Stimulated activated CD4-positive, alpha-beta T cell treated with anti-CD3 and anti-CD28 coated beads, Interleukin-4, amount 100 ng/mL, for 1 hour (primary cell): ENCODE measurements around the gene CST6.

Source experiments
- DNase-seq: peaks from one replicate; pipeline ENCODE4 v3.0.0-alpha.2; 2020

The CST6 gene

DNA sequence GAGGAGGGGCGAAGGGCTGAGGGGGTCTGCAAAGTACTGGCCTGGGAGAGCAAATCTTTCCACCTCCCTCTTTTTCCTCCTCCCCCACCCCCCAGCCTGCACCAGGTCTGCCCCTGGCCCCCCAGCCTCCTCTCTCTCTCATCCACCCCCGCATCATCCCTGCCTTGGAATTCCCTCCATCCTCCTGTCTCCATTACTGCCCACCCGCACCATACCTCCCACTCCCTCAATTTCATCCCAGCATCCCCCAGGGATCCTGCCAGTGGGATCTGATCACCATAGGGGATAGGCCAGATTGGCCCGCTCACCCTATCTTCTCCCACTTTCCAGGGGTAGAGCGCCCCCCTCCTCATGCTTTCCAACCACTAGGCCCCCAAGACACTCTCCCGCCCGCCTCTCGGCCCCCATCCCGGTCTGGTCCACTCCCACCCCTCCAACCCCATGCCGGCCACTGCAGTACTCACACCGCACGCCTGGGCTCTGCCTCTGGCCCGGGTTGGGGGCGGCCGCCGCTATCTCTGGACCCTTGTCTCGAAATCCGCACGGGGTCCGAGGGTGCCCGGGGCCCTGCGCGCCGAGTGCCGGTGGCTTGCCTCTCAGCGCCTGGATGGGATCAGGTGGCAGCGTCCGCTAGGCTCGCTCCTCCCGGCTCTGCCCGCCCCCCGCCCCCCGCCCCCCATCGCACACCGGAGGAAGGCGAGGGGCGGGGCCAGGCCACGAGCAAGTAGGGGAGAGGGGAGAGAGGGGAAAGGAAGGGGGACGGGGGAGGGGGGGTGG is 36.9 kb downstream of the CST6 start, which contains the start of gene GAL3ST3:
Gene GAL3ST3 (minus strand): TSS at position 615 of the 777 bp plus-strand sequence. CDS start 3,746 bp downstream, outside the sequence.
- no peak for DNase-seq

- no peak for DNase-seq
Measured at GRCh38 chr11:66050581-66051231, 38.9 kb downstream of the CST6 start.

DNA sequence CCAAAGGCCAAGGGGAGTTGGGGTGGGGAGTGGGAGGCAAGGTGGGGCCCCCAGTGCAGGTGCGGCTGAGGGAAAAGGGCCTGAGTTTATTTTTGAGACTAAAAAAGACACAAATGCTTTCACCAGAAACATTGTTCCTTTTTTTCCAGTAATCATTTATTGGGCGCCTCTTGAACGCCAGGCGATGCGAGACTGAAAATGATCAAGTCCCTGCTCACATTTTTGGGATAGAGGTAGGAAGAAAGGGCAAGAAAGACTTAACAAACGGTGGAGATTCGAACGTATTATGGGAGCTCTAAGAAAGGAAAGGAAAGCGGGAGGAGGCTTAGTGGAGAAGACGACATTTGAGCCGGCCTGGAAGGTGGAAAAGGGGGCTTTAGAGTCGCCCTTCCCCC is 39.6 kb downstream of the CST6 start:
- no peak for DNase-seq

DNA sequence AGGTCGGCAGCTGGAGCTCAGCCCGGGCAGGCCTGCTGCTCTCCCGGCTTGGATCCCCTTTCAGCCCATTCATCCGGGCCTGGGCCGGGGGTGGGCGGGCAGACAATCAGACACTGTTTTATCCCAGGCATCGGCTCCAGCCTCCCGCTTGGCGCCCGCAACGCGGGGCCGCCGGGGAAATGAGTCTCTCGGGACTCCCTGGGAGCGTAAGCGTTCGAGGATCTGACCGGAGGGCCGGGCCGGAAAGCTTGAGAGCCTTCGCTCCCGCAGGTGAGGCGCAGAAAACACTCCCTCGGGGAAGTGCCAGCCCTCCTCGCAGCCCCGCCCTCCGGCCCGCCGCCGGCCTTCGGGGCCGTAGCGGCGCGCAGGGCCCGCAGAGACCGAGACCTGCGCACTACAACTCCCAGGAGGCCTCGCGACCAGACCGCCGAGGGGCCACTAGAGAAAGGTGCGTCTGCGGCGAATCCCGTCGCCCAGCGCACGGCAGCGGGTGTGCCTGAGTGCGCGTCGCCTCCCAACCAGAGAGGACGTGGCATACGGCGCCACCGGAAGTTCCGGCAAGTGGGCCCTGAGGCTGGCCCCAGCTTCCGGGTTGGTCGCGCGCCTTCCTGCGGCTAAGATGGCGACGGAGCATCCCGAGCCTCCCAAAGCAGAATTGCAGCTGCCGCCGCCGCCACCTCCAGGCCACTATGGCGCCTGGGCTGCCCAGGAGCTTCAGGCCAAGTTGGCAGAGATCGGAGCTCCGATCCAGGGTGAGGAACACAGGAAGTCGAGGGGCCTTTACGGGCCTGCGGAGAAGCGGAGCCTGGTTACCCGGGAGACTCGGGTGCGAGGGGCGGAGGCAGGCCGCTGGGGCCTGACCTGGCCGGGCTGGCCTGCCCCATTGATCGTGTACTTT is 40.2 kb downstream of the CST6 start, which contains the start of gene SF3B2:
Gene SF3B2 (plus strand): TSS at position 599 of the 898 bp plus-strand sequence. CDS start 21 bp downstream, at position 620.
- DNase-seq, result peak; percentile 95

- no peak for DNase-seq
Measured at GRCh38 chr11:66052664-66052982, 40.8 kb downstream of the CST6 start.

DNA sequence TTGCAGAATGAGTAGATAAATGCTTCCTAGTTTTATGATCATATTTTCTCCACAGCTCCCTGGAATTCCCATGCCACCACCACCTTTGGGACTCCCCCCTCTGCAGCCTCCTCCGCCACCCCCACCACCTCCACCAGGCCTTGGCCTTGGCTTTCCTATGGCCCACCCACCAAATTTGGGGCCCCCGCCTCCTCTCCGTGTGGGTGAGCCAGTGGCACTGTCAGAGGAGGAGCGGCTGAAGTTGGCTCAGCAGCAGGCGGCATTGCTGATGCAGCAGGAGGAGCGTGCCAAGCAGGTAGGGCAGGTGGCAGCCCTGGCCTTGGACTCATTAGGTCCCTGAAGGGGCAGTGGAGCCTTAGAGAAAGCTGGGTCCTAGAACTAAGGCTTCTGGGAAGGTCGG is 43.2 kb downstream of the CST6 start:
- no peak for DNase-seq

DNA sequence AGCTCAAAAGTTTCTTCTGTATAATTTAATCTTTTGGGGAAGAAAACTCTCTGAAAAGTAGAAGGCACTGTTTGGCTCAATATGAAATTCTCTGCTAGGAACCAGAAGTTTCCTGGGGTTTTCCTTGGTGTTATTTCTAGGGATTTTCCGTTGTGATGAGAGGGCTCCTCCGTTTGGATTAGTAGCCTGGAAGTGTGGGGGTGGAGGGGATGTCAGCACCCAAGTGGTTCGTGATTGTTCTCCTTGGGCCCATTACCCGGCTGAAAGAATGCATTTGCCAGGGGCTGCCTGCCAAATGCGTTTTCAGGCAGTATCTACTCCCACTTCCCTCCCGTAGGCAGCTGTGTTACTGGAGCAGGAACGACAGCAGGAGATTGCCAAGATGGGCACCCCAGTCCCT is 44.7 kb downstream of the CST6 start:
- DNase-seq, result no peak

GRCh38 chr11:66059966-66060680 is 48.3 kb downstream of the CST6 start:
- DNase-seq, result no peak

DNA sequence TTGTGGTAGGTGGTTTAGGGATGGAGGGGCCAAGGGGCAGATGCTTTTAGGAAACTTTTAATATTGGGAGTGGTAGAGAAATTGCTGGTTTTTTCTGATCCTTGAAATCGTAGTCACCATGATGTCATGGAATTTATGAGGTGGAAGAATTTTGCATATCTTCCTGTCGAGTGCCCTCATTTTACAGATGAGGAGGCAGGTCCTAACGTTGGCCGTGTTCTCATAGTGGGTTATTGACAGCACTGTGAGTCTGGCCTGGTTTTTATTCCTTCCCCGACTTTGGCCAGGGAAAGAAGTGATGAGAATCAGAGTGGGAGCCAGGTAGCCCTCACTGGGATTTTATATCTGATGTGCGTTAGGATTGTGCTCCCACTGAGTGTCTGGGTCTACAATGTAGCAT is 49.5 kb downstream of the CST6 start:
- no peak for DNase-seq

- no peak for DNase-seq
Measured at GRCh38 chr11:66062408-66062807, 50.6 kb downstream of the CST6 start.
